SU-DHL-6 (cell line): ENCODE data around the gene RABL6.

Source experiments
- EZH2phosphoT487 ChIP-seq: fragments of 200-600 bp; sonication (generic), shearing (Covaris generic); conservative IDR thresholded peaks from 2 replicates; pipeline ENCODE4 v1.6.1; 2018; ENCODE audit warnings: mild to moderate bottlenecking, antibody characterized with exemption, low read length, moderate library complexity, mixed read lengths
- TF ChIP-seq, protein P1 (sequence below): fragments of 200-600 bp; sonication (generic); IDR thresholded peaks from one replicate; pipeline ENCODE4 v1.5.1; 2017; ENCODE audit warnings: antibody characterized with exemption, mild to moderate bottlenecking, low read length, moderate library complexity; ENCODE audit not compliant: insufficient read depth, poor library complexity, severe bottlenecking

DNA sequence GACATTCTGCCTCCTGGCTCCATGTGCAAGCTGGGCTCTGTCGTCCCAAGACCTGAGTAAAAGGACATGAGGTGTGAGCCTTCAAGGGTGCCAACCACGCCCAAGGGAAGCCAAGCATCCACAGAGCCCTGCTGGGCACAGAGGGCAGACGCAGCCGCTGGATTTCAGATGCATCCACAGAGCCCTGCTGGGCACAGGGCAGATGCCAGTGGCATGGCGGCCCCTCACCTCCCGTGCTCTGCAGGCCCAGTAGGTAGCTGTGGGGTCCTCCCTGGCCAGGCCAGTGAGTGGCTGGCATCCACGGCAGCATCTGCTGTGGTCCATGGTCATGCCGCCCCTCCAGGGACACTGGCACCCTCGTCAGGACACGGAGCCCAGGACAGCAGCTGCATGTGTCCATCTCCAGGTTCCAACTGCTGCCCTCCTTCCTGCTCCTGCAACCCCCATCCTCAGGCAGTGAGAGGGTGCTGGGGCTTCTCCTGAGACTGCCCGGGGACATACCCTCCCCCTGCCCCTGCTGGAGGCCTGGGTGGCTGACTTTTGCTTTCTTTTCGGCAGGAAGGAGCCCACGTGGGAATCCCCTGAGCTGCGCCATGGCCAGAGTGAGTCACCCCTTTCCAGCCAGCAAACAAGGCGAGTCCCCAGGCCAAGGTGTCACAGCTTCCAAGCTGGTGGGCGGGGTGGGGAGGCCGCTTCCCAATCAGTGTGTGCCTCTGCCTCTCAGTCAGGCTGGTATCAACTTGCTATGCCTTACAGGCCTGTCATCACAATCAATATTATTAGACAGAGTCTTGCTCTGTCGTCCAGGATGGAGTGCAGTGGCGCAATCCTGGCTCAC lies 74.6 kb downstream of the RABL6 start:
- TF ChIP-seq, protein P1, sequence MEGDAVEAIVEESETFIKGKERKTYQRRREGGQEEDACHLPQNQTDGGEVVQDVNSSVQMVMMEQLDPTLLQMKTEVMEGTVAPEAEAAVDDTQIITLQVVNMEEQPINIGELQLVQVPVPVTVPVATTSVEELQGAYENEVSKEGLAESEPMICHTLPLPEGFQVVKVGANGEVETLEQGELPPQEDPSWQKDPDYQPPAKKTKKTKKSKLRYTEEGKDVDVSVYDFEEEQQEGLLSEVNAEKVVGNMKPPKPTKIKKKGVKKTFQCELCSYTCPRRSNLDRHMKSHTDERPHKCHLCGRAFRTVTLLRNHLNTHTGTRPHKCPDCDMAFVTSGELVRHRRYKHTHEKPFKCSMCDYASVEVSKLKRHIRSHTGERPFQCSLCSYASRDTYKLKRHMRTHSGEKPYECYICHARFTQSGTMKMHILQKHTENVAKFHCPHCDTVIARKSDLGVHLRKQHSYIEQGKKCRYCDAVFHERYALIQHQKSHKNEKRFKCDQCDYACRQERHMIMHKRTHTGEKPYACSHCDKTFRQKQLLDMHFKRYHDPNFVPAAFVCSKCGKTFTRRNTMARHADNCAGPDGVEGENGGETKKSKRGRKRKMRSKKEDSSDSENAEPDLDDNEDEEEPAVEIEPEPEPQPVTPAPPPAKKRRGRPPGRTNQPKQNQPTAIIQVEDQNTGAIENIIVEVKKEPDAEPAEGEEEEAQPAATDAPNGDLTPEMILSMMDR, result no peak
- no peak for TF ChIP-seq EZH2phosphoT487
